OCI-LY3 (cell line): Measurements from ENCODE around the gene LPIN2.

Experiments used
- H2AFZ ChIP-seq: fragments of 200-600, 300-600 bp; shearing (Covaris generic); 2 replicates; pipeline ENCODE4 v1.6.0; 2014; ENCODE audit warnings: antibody characterized with exemption, low read depth, low read length
- H3K27ac ChIP-seq: fragments of 200-600, 300-600 bp; sonication (generic); 2 replicates; pipeline ENCODE4 v1.5.1; 2014; ENCODE audit warnings: mild to moderate bottlenecking, low read length, moderate library complexity, mixed read lengths
- H3K27me3 ChIP-seq: fragments of 200-600, 300-600 bp; sonication (generic); 2 replicates; pipeline ENCODE4 v1.6.1; 2014; ENCODE audit warnings: low read depth, low read length, mixed read lengths
- H3K36me3 ChIP-seq: fragments of 200-600, 300-600 bp; sonication (generic); replicated peaks from 2 replicates; pipeline ENCODE3; 2014; ENCODE audit warnings: low read depth, low read length, mixed read lengths
- H3K4me1 ChIP-seq: fragments of 300-600, 200-600 bp; sonication (generic); 2 replicates; pipeline ENCODE4 v1.6.1; 2014; ENCODE audit warnings: low read length, mixed read lengths
- H3K4me2 ChIP-seq: fragments of 200-600, 300-600 bp; sonication (generic); 2 replicates; pipeline ENCODE4 v1.6.1; 2014; ENCODE audit warnings: low read length, mixed read lengths
- H3K4me3 ChIP-seq: fragments of 300-600, 200-600 bp; sonication (generic); 2 replicates; pipeline ENCODE4 v1.5.1; 2014; ENCODE audit warnings: antibody characterized with exemption, mild to moderate bottlenecking, low read length, moderate library complexity
- H3K79me2 ChIP-seq: fragments of 300-600, 200-600 bp; shearing (Covaris generic); 2 replicates; pipeline ENCODE4 v1.6.1; 2014; ENCODE audit warnings: mild to moderate bottlenecking, low read length, mixed read lengths
- H3K9ac ChIP-seq: fragments of 300-600, 200-600 bp; shearing (Covaris generic); 2 replicates; pipeline ENCODE4 v1.6.0; 2014; ENCODE audit warnings: mild to moderate bottlenecking, low read length, moderate library complexity
- H3K9me3 ChIP-seq: fragments of 200-600, 300-600 bp; shearing (Covaris generic); 2 replicates; pipeline ENCODE4 v1.6.1; 2014; ENCODE audit warnings: low read length, mixed read lengths; ENCODE audit not compliant: insufficient read depth
- H4K20me1 ChIP-seq: fragments of 200-600, 300-600 bp; sonication (generic); 2 replicates; pipeline ENCODE4 v1.6.1; 2016; ENCODE audit warnings: low read length, mixed read lengths; ENCODE audit not compliant: insufficient read depth
- CTCF ChIP-seq: fragments of 200-600, 300-600 bp; sonication (generic); IDR thresholded peaks from 2 replicates; pipeline ENCODE4 v1.5.1; 2014; ENCODE audit warnings: antibody characterized with exemption, low read length, low read depth
- EZH2phosphoT487 ChIP-seq: fragments of 200-600 bp; shearing (Covaris generic); IDR thresholded peaks from 2 replicates; pipeline ENCODE4 v1.6.1; 2018; ENCODE audit warnings: antibody characterized with exemption, mixed run types, low read depth

Gene LPIN2

GRCh38 chr18:3016585-3017297 is 3.8 kb upstream of the LPIN2 start:
- Histone ChIP-seq H3K9ac (no peak overlapping the region), H3K79me2 (peaks cover 8% of the 10 kb centered on the region), H3K27me3 (no peaks in the 10 kb centered on the region), H2AFZ (peak overlapping the region; percentile 45; the same call in 1 of the 2 replicates), H3K36me3 (no peaks in the 10 kb centered on the region), H3K4me2 (peak overlapping the region; percentile 45), H3K4me3 (no peak overlapping the region), H3K27ac (no peak overlapping the region), H4K20me1 (no peaks in the 10 kb centered on the region), H3K4me1 (peaks cover 13% of the 10 kb centered on the region), H3K9me3 (no peaks in the 10 kb centered on the region)
- TF ChIP-seq EZH2phosphoT487: no peak
- no peak for TF ChIP-seq CTCF

GRCh38 chr18:3015851-3016250 is 2.9 kb upstream of the LPIN2 start:
- no peak for TF ChIP-seq EZH2phosphoT487
- no peak for TF ChIP-seq CTCF
- Histone ChIP-seq H3K4me3 (no peak overlapping the region), H2AFZ (no peak overlapping the region), H3K36me3 (peaks cover 4% of the 10 kb centered on the region), H3K9ac (no peak overlapping the region), H3K4me2 (no peak overlapping the region), H3K79me2 (peaks cover 17% of the 10 kb centered on the region), H3K9me3 (no peaks in the 10 kb centered on the region), H4K20me1 (no peaks in the 10 kb centered on the region), H3K27ac (no peak overlapping the region), H3K4me1 (peaks cover 15% of the 10 kb centered on the region), H3K27me3 (no peaks in the 10 kb centered on the region)

- no peak overlapping the region for H3K27ac ChIP-seq
- no peak overlapping the region for H3K4me2 ChIP-seq
- H3K36me3 ChIP-seq: peaks cover 11% of the 10 kb centered on the region
- H4K20me1 ChIP-seq: no peaks in the 10 kb centered on the region
- H3K4me1 ChIP-seq: peaks cover 15% of the 10 kb centered on the region
- TF ChIP-seq CTCF (no peak), EZH2phosphoT487 (no peak)
- no peak overlapping the region for H3K9ac ChIP-seq
- no peak overlapping the region for H2AFZ ChIP-seq
- H3K27me3 ChIP-seq: no peaks in the 10 kb centered on the region
- H3K79me2 ChIP-seq: peaks cover 24% of the 10 kb centered on the region
- no peak overlapping the region for H3K4me3 ChIP-seq
- no peaks in the 10 kb centered on the region for H3K9me3 ChIP-seq
These were observed 2.3 kb upstream of the LPIN2 start for GRCh38 chr18:3015204-3015592.

GRCh38 chr18:3014503-3015203 is 1.7 kb upstream of the LPIN2 start:
- no peak overlapping the region for H2AFZ ChIP-seq
- H3K79me2 ChIP-seq: peaks cover 29% of the 10 kb centered on the region
- no peaks in the 10 kb centered on the region for H4K20me1 ChIP-seq
- no peak overlapping the region for H3K4me2 ChIP-seq
- H3K4me1 ChIP-seq: peaks cover 15% of the 10 kb centered on the region
- H3K9ac ChIP-seq: no peak overlapping the region
- H3K27me3 ChIP-seq: no peaks in the 10 kb centered on the region
- H3K27ac ChIP-seq: no peak overlapping the region
- H3K4me3 ChIP-seq: no peak overlapping the region
- H3K9me3 ChIP-seq: no peaks in the 10 kb centered on the region
- peaks cover 14% of the 10 kb centered on the region for H3K36me3 ChIP-seq
- TF ChIP-seq CTCF (no peak), EZH2phosphoT487 (no peak)
